GM21526 (cell line): ENCODE measurements around the gene SYK.
"Not testable (repeated sequence)": the region's sequence is repeated elsewhere in the genome, so short reads cannot be mapped to it uniquely, and the experiment has no call there.

Experiments used
- ATAC-seq: cut with Tn5 transposase; IDR thresholded peaks from one replicate; pipeline ENCODE4 v1.9.1; 2021; ENCODE audit warnings: moderate library complexity; ENCODE audit not compliant: unreplicated experiment, low FRiP score

SYK gene

GRCh38 chr9:90801241-90801972 is at the start of gene SYK:
Gene SYK (plus strand): TSS chr9:90801819. CDS start chr9:90843899, 42,080 bp downstream.
- peak; percentile 39 for ATAC-seq

- not testable (repeated sequence) for ATAC-seq
Observed at GRCh38 chr9:90755514-90756371, 45.9 kb upstream of the SYK start.

GRCh38 chr9:90760577-90760976 is 41.0 kb upstream of the SYK start:
- not testable (repeated sequence) for ATAC-seq

- ATAC-seq = no peak
Observed at GRCh38 chr9:90766731-90767130, 34.9 kb upstream of the SYK start.

- no peak for ATAC-seq
Observed at GRCh38 chr9:90767523-90768100, 34.0 kb upstream of the SYK start.

GRCh38 chr9:90770182-90770738 is 31.4 kb upstream of the SYK start:
- ATAC-seq = no peak

- no peak for ATAC-seq
Observed at GRCh38 chr9:90770927-90771326, 30.7 kb upstream of the SYK start.

GRCh38 chr9:90772386-90772785 is 29.2 kb upstream of the SYK start:
- no peak for ATAC-seq

GRCh38 chr9:90773617-90774016 is 28.0 kb upstream of the SYK start:
- ATAC-seq = no peak

GRCh38 chr9:90774071-90774470 is 27.5 kb upstream of the SYK start:
- no peak for ATAC-seq

GRCh38 chr9:90774682-90775081 is 26.9 kb upstream of the SYK start:
- peak; percentile 86 for ATAC-seq

GRCh38 chr9:90775657-90776056 is 26.0 kb upstream of the SYK start:
- no peak for ATAC-seq

GRCh38 chr9:90778746-90779145 is 22.9 kb upstream of the SYK start:
- ATAC-seq = no peak

- ATAC-seq = no peak
Observed at GRCh38 chr9:90783552-90783951, 18.1 kb upstream of the SYK start.

- no peak for ATAC-seq
Observed at GRCh38 chr9:90783964-90784363, 17.7 kb upstream of the SYK start.

- no peak for ATAC-seq
Observed at GRCh38 chr9:90787771-90788460, 13.7 kb upstream of the SYK start.

- not testable (repeated sequence) for ATAC-seq
Observed at GRCh38 chr9:90788527-90788926, 13.1 kb upstream of the SYK start.

- ATAC-seq = no peak
Observed at GRCh38 chr9:90789408-90789807, 12.2 kb upstream of the SYK start.

GRCh38 chr9:90789862-90790261 is 11.8 kb upstream of the SYK start:
- ATAC-seq = no peak

- ATAC-seq = not testable (repeated sequence)
Observed at GRCh38 chr9:90793024-90793423, 8.6 kb upstream of the SYK start.
